Stimulated activated CD4-positive, alpha-beta T cell treated with anti-CD3 and anti-CD28 coated beads, Interleukin-4, amount 100 ng/mL, for 48 hours (primary cell): ENCODE data around the gene FAM240B.

Source experiments
- DNase-seq, 2 donors: peaks; one replicate each; pipeline ENCODE4 v3.0.0-alpha.2; 2020; ENCODE audit warnings: low read depth in 2 of 2

Gene FAM240B

GRCh38 chr9:38670542-38671371 is 49.2 kb downstream of the FAM240B start:
- no peak for DNase-seq

GRCh38 chr9:38668791-38669466 is 51.0 kb downstream of the FAM240B start:
- no peak for DNase-seq

GRCh38 chr9:38662763-38663593 is 57.0 kb downstream of the FAM240B start:
- no peak for DNase-seq

- no peak for DNase-seq
Measured at GRCh38 chr9:38659538-38659937, 60.4 kb downstream of the FAM240B start.

- no peak for DNase-seq
Measured at GRCh38 chr9:38656896-38657295, 63.0 kb downstream of the FAM240B start.

- DNase-seq: no peak
Measured at GRCh38 chr9:38652486-38652885, 67.4 kb downstream of the FAM240B start.

- no peak for DNase-seq
Measured at GRCh38 chr9:38652044-38652443, 67.9 kb downstream of the FAM240B start.

- no peak for DNase-seq
Measured at GRCh38 chr9:38651400-38652042, 68.4 kb downstream of the FAM240B start.

GRCh38 chr9:38650564-38650963 is 69.4 kb downstream of the FAM240B start:
- DNase-seq: no peak

GRCh38 chr9:38649731-38650363 is 70.1 kb downstream of the FAM240B start:
- no peak for DNase-seq

- DNase-seq: no peak
Measured at GRCh38 chr9:38644601-38645000, 75.3 kb downstream of the FAM240B start.
